ENCODE results near the gene TRIM45. TPM values are rescaled to one million over a fixed set of nuclear protein-coding genes. Genes with fewer than 3 reads are reported as not detected.
A peak's percentile ranks its signal among the peaks of the same experiment; 100 is the strongest.
"Not testable (repeated sequence)": the region's sequence is repeated elsewhere in the genome, so short reads cannot be mapped to it uniquely, and the experiment has no call there.

TRIM45 gene
- total RNA-seq, 1 experiment from 2014 or later = 2.3 TPM

DNA sequence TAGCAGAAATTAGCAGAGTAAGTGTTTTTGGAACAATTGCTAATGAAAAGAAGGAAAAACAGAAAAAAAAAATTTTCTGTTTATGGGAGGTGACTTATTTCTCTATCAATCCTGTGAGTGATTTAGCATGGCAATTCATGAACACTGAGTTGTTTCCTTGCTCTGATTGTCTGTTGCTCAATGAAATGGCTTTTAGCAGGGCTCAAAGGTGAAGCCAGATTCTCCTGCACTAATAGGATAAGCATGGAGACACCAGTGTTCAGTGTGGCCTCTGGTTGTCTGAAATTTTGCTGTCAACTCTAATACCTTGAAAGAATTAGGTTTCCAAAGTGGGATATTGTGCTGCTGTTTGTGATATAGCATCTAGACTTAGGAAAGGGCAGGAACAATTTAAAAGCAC is 15.8 kb downstream of the TRIM45 start:
- no peaks in the 10 kb centered on the region; the same call in 1 of the 2 replicates for H3K27me3 ChIP-seq (replicated peaks)
- H3K36me3 ChIP-seq = peaks cover 47% of the 10 kb centered on the region
- no peak overlapping the region for H3K4me3 ChIP-seq
- DNase-seq (ENCODE audit: low read depth in 1 of 2, low spot score in 2 of 2) = no peak
- H3K27ac ChIP-seq = no peak overlapping the region
- 0 out of 2 replicates have a peak, but pooled peaks cover 2% of the 10 kb centered on the region for H3K9me3 ChIP-seq (replicated peaks)
- H3K4me1 ChIP-seq (replicated peaks) = no peaks in the 10 kb centered on the region; the same call in 1 of the 2 replicates

DNA sequence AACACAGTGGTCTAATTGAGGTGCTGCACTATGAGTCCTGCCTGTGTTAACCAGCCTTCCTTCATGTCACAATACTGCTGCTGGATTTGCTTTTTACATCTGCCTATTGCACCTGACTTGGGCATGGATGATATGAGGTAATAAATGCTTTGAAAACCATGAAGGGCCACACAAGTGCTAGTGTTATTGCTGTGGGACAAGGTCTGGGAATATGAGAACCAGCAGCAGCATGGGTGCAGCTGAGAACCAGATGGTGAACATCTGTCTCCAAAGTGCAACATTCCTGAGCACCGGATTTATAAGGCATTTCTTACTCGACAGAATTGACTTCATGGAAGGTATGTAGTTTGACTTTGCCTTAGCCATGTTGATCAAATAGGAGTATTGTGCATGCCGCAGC is 16.6 kb downstream of the TRIM45 start:
- Histone ChIP-seq H3K27ac (no peak overlapping the region), H3K36me3 (peaks cover 51% of the 10 kb centered on the region), H3K27me3 (replicated peaks) (no peaks in the 10 kb centered on the region; the same call in 1 of the 2 replicates), H3K4me1 (replicated peaks) (no peaks in the 10 kb centered on the region; the same call in 1 of the 2 replicates), H3K9me3 (replicated peaks) (0 out of 2 replicates have a peak, but pooled peaks cover 2% of the 10 kb centered on the region), H3K4me3 (no peak overlapping the region)
- DNase-seq (ENCODE audit: low read depth in 1 of 2, low spot score in 2 of 2) = no peak

GRCh38 chr1:117101858-117102257 is 19.7 kb downstream of the TRIM45 start:
- not testable (repeated sequence) for H3K9me3 ChIP-seq (replicated peaks); H3K4me1 ChIP-seq (replicated peaks); H3K27ac ChIP-seq; H3K27me3 ChIP-seq (replicated peaks); DNase-seq (ENCODE audit: low read depth in 1 of 2, low spot score in 2 of 2); H3K4me3 ChIP-seq
- H3K36me3 ChIP-seq = peaks cover 76% of the 10 kb centered on the region

DNA sequence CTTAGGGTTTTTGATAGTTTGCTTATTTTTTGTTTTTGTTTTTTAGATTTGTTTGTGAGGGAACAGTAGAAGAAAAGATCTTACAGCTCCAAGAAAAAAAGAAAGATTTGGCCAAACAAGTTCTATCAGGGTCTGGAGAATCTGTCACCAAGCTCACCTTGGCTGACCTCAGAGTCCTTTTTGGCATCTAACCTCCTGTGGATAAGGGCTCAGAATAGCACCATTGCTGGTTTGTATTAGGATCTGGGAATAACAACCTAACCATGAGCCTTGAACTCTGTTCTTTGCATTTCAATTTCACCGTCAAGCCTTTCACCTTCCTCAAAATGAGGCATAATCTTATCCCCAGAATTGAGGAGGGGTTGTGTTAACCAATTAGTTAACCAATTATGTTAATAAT is 20.2 kb downstream of the TRIM45 start:
- no peak for DNase-seq (ENCODE audit: low read depth in 1 of 2, low spot score in 2 of 2)
- H3K4me3 ChIP-seq = no peak overlapping the region
- peaks cover 74% of the 10 kb centered on the region for H3K36me3 ChIP-seq
- H3K27ac ChIP-seq = no peak overlapping the region
- no peaks in the 10 kb centered on the region for H3K9me3 ChIP-seq (replicated peaks)
- H3K27me3 ChIP-seq (replicated peaks) = no peaks in the 10 kb centered on the region; the same call in 1 of the 2 replicates
- H3K4me1 ChIP-seq (replicated peaks) = peaks cover 9% of the 10 kb centered on the region

DNA sequence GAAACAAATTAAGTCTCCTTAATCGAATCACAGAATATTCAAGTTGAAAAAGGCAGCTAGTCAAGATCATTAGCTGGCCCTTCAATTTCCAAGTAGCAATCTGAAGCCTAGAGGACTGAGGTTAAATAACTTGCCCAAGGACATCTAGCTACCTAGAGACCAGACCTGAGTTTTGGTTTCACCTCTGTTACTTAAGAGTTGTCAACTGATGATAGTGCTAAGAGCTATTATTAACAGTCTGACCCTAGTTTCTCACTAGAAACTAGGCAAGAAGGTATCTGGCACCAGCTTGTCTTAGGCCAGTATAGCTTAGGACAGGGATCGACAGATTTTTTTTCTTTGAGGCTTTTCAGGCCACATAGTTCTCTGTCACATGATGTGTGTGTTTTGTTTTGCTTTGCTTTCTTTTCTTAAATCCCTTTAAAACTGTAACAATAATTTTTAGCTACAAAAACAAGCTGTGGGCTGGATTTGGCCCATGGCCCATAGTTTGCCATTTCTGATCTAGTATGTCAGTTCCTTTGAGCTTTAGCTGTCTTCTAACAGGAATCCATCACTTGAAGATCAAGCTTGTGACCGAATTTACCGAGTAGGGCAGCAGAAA is 23.2 kb downstream of the TRIM45 start:
- H3K27ac ChIP-seq = no peak overlapping the region
- DNase-seq (ENCODE audit: low read depth in 1 of 2, low spot score in 2 of 2) = peak in 1 of 2 experiments; percentile 23
- H3K27me3 ChIP-seq (replicated peaks) = no peaks in the 10 kb centered on the region; the same call in 1 of the 2 replicates

DNA sequence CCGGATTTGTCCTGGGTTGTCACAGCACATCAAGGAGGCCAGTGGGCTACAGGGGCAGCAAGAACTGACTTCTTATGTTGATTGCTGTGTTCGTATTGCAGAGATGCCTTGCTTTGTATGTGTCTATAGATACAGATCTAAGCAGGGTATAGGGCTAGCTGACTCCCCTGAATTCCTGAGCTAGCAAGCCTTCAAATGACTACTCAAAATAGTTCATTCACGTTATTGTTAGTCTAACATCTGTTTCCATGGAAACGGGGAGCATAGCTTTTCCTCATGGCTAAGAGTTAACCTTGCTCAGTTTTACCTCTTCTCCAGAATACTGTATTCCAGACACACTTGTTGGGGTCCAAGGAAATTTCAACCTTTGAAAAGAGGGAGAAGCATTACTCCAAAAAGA is 24.1 kb downstream of the TRIM45 start:
- no peak for DNase-seq (ENCODE audit: low read depth in 1 of 2, low spot score in 2 of 2)
- Histone ChIP-seq H3K27ac (no peak overlapping the region), H3K36me3 (peaks cover 80% of the 10 kb centered on the region)

More for the DNA sequence above, 23.2 kb downstream of the TRIM45 start:
- H3K36me3 ChIP-seq = peaks cover 80% of the 10 kb centered on the region
- no peak overlapping the region for H3K4me3 ChIP-seq
- H3K4me1 ChIP-seq (replicated peaks) = peaks cover 19% of the 10 kb centered on the region
- H3K9me3 ChIP-seq (replicated peaks) = no peaks in the 10 kb centered on the region

DNA sequence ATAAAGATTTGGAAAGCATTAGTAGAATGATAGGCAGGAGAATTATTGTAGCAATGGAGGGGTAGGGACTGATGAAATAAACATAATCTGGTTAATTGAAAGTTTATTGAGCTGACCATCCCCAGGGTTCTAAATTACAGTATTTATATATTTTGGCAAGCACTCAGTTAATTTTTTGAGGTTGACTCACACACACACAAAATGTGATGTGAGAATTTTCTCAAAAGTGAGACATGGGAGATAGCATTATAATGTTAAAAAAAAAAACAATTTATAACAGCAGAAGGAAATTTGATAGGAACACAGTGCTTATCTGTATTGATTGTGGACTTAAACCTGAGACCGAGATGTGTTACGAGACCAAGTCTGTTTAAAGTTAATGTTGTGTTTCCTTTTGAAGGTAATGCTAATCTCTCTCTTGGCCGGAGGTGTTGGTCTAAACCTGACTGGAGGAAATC is 24.6 kb downstream of the TRIM45 start:
- DNase-seq (ENCODE audit: low read depth in 1 of 2, low spot score in 2 of 2) = no peak
- peaks cover 30% of the 10 kb centered on the region for H3K4me1 ChIP-seq (replicated peaks)
- no peaks in the 10 kb centered on the region for H3K27me3 ChIP-seq (replicated peaks)
- no peaks in the 10 kb centered on the region for H3K9me3 ChIP-seq (replicated peaks)
- no peak overlapping the region for H3K4me3 ChIP-seq
- H3K36me3 ChIP-seq = peaks cover 79% of the 10 kb centered on the region
- no peak overlapping the region for H3K27ac ChIP-seq

More for the DNA sequence above, 24.1 kb downstream of the TRIM45 start:
- Histone ChIP-seq H3K4me1 (replicated peaks) (peaks cover 27% of the 10 kb centered on the region), H3K27me3 (replicated peaks) (no peaks in the 10 kb centered on the region; the same call in 1 of the 2 replicates), H3K9me3 (replicated peaks) (no peaks in the 10 kb centered on the region), H3K4me3 (no peak overlapping the region)

- H3K36me3 ChIP-seq = peaks cover 74% of the 10 kb centered on the region
- no peak for DNase-seq (ENCODE audit: low read depth in 1 of 2, low spot score in 2 of 2)
These were observed 26.5 kb downstream of the TRIM45 start for GRCh38 chr1:117094841-117095604.

DNA sequence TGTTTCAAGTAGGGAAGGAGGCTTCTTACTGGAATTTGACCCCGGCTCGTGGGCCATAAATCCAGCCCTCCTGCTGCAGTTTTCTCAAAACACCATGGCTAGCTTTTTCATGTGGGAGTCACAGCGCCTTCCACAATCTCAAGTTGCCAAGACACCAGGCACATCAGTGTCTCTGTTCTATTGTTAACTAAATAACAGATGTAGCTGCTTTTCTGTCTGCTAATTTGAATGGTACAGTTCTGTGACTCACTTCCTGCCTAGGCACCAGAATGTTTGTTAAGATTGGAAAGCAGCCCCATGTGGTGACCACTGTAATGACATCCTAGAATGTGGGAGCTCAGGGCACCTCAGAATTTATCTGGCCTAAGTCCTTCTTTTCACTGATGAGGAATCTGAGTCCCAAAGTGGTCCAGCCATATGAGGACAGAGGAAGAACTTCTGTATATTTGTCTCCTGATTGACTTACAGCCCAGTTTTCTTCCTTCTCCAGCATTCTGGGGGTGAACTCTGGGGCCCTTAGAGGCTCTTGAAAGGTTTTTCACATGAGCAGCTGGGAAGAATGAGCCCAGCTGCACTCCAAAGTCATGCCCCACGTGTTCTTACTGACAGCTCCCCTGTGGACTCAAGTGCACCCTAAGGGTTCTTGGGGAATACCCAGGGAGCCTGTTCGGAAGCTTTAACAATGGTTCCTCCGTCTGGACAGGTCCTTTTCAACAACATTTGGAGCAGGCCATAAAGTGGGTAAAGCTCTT is 27.5 kb downstream of the TRIM45 start:
- no peak overlapping the region for H3K4me3 ChIP-seq
- H3K4me1 ChIP-seq (replicated peaks) = peaks cover 30% of the 10 kb centered on the region
- peaks cover 70% of the 10 kb centered on the region for H3K36me3 ChIP-seq
- no peaks in the 10 kb centered on the region for H3K9me3 ChIP-seq (replicated peaks)
- no peaks in the 10 kb centered on the region for H3K27me3 ChIP-seq (replicated peaks)
- peak; percentile 72 to 79 for DNase-seq (ENCODE audit: low read depth in 1 of 2, low spot score in 2 of 2)
- peak overlapping the region; percentile 100 for H3K27ac ChIP-seq

More at GRCh38 chr1:117094841-117095604, 26.5 kb downstream of the TRIM45 start:
- Histone ChIP-seq H3K9me3 (replicated peaks) (no peaks in the 10 kb centered on the region), H3K4me1 (replicated peaks) (peaks cover 30% of the 10 kb centered on the region), H3K27me3 (replicated peaks) (no peaks in the 10 kb centered on the region), H3K4me3 (no peak overlapping the region), H3K27ac (peak overlapping the region; percentile 100; the same call in 1 of the 2 replicates)

DNA sequence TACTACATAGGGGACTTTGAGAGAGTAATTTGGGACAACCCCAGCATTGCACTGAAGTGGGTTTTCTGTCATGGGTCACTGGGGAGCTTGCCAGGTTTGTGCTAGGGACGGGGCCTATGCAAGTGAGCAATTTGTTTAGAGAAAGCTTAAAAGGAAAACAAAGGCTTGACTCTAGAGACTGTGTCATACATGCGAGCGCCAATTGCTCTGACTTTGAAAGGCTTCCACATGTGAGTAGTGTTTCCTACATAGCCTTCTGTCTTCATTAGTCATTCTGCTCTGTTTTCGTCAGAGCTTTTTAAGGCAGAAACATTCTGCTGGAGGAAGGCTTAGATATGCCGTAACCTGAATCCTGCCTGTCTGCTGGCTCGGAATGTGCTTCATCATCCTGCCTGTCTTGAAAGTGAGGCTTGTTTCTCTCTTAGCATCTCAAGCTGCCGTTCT is 28.4 kb downstream of the TRIM45 start:
- H3K27ac ChIP-seq = peak overlapping the region; percentile 100
- peaks cover 65% of the 10 kb centered on the region for H3K36me3 ChIP-seq
- H3K4me1 ChIP-seq (replicated peaks) = peaks cover 30% of the 10 kb centered on the region
- no peak overlapping the region for H3K4me3 ChIP-seq
- DNase-seq (ENCODE audit: low read depth in 1 of 2, low spot score in 2 of 2) = peak; percentile 89 to 92
- no peaks in the 10 kb centered on the region for H3K27me3 ChIP-seq (replicated peaks)
- H3K9me3 ChIP-seq (replicated peaks) = no peaks in the 10 kb centered on the region

DNA sequence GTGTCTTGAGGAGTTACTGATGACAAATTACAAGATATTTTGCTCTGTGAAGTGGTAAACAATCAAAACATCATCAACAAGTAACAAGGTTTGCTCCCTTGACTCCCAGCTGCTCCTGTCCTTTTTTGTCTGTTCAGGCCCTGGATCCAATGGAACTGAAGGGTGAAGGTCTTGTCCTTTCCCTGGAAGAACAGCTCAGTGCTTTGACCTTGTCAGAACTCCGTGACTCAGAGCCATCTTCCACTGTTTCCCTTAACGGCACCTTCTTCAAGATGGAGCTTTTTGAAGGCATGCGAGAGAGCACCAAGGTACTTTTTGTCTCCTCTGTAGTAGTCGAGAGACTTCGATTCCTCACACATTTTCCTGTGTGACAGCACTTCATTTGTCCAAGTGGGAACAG is 29.0 kb downstream of the TRIM45 start:
- no peaks in the 10 kb centered on the region for H3K27me3 ChIP-seq (replicated peaks)
- peak overlapping the region; percentile 100 for H3K27ac ChIP-seq
- no peak for DNase-seq (ENCODE audit: low read depth in 1 of 2, low spot score in 2 of 2)
- no peaks in the 10 kb centered on the region for H3K9me3 ChIP-seq (replicated peaks)
- peaks cover 29% of the 10 kb centered on the region for H3K4me1 ChIP-seq (replicated peaks)
- no peak overlapping the region for H3K4me3 ChIP-seq
- peaks cover 60% of the 10 kb centered on the region for H3K36me3 ChIP-seq

- Histone ChIP-seq H3K9me3 (replicated peaks) (no peaks in the 10 kb centered on the region), H3K4me1 (replicated peaks) (peaks cover 21% of the 10 kb centered on the region), H3K36me3 (peaks cover 49% of the 10 kb centered on the region), H3K4me3 (no peak overlapping the region), H3K27me3 (replicated peaks) (no peaks in the 10 kb centered on the region), H3K27ac (no peak overlapping the region)
- DNase-seq (ENCODE audit: low read depth in 1 of 2, low spot score in 2 of 2) = no peak
These were observed 31.6 kb downstream of the TRIM45 start for GRCh38 chr1:117089996-117090395.

- H3K27me3 ChIP-seq (replicated peaks) = no peaks in the 10 kb centered on the region
- H3K4me3 ChIP-seq = no peak overlapping the region
- no peak overlapping the region for H3K27ac ChIP-seq
- peaks cover 6% of the 10 kb centered on the region for H3K4me1 ChIP-seq (replicated peaks)
- H3K36me3 ChIP-seq = peaks cover 52% of the 10 kb centered on the region
- no peak for DNase-seq (ENCODE audit: low read depth in 1 of 2, low spot score in 2 of 2)
- no peaks in the 10 kb centered on the region for H3K9me3 ChIP-seq (replicated peaks)
These were observed 33.9 kb downstream of the TRIM45 start for GRCh38 chr1:117087686-117088085.
